T-helper 1 cell (primary cell): ENCODE data around the gene PTPRJ.

Source experiments
- DNase-seq, 5 donors: peaks; one replicate each; pipeline ENCODE4 v3.0.0-alpha.2; 2012 to 2020

The PTPRJ gene

DNA sequence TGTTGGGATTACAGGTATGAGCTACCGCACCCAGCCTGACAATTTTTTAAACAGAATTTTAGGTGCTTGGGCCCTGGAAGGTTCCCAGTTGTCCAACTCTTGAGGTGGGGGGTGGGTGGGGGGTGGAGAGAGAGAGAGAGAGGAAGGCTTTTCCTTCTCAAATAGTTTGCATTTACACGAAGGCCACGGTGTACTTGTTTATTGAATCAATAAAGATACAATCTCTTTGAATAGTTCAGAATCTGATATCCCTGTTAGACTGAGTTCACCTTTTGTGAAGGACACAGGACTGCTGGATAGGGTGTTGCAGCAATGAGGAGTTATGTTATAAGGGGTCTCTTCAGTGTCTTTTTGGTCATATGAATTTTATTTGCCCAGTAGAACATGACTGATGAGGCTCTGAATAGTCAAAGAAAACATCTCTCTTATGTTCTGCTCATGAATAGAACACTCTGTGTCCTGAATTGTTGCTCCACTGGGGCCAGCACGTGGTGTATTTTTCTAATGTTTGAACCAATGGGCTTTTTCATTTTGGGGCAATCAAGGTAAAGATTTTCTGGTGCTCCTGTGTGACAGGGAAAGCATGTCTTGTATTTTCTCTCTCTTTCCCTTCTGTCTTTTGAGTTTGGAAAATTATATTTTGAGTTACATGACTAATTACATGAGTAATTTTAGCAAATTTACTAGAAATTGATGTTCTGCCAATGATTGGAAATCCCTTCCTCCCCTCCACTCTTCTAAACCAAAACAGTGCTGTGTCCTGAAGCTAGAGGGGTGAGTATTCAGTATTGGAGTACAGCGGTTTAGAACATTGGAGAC, 61.7 kb downstream of the PTPRJ start:
- DNase-seq, result no peak

DNA sequence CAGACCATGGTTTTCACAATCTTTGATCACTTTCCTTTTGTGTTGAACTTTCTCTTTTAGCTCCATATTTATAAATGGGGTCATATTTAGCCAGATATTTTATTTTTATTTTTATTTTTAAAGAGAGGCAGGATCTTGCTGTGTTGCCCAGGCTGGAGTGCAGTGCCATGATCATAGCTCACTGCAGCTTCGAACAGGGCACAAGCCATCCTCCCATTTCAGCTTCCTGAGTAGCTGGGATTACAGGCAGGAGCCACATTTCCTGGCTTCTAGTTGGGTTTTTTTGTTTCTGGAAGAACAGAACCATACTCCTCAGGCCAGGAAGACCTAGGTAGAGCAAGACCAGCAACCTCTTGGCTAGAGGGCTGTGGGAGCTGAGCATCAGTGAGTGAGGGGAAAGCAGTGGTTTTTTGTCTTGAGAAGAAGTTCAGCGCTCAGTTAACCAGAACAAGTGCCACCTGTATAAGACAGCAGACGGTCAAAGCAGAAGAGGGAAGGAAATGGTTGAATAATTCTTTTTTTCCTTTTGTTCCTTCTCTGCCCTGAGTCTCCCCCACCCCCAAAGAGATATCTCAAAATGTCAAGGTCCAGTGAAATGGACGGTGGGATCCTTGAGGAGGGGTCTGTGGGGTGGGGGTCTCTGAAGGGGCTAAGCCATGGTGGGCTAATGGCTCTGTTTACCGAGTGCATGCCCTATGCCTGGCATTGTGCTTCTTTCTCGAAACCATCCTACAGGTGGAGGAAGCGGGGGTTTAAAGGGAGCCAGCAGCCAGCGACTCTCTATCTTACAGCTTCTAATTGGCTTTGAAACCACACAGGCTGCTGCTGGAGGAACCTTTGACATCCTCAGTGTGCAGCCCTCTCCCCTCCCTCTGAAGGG, 63.0 kb downstream of the PTPRJ start:
- peak in 1 of 5 donors; percentile 43 for DNase-seq

DNA sequence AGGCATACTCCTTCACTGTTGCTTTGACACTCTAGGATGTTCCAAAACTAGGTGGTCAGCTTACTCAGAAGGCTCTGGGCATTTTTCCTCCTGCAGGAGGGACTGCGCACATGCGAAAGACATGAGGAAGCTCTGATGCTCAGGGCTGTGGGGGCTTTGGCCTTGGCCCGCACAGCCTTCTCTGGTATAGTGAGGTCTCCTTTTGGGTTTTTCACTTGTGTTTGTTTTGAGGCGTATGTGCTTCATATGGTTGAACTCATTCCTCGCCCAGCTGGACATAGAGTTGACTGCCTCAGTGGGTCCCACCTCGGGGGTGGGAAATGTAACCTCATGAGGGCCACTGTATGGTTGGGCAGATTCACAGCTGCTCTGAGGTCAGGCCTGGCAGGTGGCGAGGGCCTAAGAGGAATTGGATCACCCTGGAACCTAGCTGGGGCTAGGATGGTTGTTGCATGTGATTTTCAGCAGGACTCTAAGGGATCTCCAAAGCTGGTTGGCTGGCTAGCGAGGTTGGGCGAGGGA, 63.7 kb downstream of the PTPRJ start:
- no peak for DNase-seq

DNA sequence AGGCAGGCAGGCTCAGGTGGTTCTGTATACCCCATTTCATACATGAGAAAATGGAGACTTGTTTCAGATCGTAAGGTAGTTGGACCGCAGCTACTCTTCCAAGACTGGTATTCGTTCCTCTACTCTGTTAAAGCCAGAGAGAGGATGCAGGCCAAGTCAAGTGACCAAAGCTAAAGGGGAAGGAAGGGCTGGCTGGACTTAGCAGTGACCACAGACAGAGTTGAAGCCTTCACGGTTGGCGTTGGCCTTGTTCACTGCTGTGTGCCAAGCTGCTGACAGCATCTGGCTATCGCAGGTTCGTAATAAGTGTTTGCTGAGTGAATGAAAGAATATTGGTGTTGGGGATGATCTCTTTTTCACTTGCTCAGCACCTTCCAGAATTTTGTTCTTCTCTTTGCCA, 64.2 kb downstream of the PTPRJ start:
- no peak for DNase-seq

DNA sequence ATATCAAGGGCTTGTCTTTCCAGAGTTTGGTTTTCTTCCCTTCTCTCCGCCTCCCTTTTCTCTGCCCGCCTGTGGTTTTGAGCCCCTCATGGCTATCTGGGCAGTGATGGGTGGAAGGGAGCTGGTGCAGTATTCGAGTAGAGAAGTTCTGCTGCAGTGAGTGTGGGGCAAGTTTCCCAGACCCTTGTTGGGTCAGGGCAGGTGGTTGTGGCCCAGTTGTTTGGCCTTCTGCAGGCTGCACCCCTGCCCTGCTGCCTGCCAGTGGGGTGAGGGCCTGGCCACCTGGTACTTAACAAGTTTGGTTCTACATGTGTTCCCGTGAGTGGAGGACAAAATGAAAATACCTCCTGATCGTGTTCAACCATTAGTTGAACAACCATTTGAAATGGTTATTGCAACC, 65.2 kb downstream of the PTPRJ start:
- no peak for DNase-seq

DNA sequence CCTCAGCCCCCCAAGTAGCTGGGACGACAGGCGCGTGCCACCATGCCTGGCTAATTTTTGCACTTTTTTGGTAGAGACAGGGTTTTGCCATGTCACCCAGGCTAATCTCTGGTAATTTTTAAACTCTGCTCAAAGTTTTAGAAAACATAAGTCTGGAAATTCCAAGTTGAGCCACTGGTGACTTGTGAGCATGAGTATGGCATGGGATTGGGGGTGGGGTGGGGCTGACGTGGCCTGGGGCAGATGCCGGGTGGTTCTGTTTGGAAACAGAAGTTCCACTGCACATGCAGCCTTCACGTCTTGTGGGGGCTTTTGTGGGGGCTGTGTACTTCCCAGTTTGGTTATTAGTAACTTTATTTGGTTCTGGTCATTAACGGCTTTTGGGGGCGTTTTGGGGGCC, 67.3 kb downstream of the PTPRJ start:
- no peak for DNase-seq

DNA sequence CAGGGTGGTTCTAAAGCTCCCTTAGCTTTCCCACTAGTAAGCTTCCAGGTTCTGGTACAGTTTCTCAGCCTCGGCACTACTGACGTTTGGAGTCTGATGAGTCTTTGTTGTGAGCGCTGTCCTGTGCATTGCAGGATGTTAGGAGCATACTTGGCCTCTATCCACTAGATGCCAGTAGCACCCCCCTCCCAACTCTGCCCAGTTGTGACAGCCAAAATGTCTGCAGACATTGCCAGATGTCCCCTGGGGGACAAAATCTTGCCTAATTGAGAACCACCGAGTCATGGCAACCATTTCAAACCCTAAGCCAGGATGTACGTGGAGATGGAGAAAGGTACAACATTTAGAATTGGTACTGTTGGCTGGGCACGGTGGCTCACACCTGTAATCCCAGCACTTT, 68.7 kb downstream of the PTPRJ start:
- DNase-seq, result no peak

DNA sequence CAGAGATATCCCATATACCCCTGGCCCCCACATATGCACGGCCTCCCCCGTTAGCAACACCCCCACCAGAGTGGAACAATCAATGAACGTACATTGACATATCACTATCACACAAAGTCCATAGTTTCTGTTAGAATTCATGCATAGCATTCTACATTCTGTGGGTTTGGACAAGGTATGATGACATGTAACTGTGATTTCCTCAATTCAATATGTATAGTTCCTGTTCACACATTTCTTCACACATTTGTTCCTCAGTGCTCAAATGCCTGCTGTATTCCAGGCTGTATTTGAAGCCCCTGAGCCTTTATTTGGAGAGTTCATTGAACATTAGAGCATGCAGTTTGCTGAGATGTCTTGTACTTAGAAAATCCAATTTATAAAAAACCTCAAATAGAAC, 69.9 kb downstream of the PTPRJ start:
- no peak for DNase-seq

DNA sequence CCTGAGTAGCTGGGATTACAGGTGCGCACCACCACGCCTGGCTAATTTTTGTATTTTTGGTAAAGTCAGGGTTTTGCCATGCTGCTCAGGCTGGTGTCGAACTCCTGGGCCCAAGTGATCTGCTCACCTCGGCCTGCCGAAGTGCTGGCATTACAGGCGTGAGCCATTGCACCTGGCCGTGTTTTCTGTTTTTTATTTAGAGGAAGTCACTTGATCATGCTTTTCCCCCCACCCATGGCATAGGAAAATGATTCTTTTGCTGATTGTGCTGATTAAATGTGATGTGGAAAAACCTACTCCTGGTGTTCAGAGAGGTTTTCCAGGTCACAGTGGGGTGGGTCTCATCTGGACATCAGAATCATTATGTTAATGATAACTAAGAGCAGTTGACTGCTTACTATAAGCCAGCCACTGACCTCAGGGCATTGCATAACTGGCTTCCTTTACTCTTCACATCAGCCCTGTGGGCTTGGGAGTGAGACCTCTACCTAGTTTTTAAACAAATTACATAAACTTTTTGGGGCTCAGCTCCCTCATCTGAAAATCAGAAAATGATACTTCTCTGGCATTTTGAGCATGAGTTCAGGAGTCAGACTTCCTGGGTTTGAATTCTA, 71.0 kb downstream of the PTPRJ start:
- no peak for DNase-seq

DNA sequence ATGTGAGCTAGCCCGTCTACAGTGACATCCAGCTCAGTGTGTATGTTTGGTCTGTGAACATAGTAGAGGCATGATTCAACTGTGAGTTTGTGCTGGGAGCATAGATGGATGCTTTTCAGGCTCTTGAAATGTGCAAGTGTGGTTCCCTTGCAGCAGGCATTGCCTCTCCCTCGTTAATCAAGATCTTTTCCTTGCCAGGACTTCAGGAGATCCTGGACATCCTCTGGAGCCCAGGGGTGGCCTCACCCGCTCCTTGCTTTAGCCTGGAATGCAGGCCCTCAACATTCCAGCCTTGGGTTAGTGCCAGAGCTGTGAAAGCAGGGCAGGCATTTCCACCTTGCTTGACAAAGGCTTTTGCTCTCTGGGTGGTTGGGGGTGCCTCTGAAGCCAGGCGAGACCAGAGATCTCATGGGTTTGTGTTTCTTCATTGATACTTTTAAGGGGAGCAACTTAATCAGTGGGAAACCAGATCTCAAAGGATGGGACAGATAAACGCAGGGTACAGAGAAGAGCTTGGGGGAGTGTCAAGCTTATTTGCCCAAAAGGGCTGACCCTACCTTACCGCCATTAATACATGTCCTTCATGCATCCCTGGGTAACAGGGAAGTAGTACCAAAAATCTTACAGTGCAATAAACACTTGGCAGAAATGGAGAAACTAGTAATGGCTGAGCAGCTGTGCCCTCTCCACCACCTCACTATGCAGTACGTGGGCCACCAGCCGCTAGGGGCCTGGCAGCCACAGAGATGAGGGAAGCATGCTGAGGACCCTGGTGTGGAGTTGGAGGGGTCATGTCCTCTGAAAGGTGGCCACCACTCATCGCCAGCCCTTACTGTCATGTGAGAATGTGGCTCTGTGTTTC, 72.1 kb downstream of the PTPRJ start:
- no peak for DNase-seq

DNA sequence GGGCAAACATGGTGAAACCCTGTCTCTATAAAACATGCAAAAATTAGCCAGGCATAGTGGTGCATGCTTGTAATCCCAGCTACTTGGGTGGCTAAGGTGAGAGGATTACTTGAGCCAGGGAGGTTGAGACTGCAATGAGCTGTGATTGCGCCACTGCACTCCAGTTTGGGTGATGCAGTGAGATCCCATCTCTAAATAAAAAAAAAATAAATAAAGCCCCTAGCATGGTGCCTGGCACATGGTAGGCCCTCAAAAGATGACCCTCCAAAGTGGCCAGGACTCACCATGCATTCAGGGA, 74.6 kb downstream of the PTPRJ start:
- no peak for DNase-seq

DNA sequence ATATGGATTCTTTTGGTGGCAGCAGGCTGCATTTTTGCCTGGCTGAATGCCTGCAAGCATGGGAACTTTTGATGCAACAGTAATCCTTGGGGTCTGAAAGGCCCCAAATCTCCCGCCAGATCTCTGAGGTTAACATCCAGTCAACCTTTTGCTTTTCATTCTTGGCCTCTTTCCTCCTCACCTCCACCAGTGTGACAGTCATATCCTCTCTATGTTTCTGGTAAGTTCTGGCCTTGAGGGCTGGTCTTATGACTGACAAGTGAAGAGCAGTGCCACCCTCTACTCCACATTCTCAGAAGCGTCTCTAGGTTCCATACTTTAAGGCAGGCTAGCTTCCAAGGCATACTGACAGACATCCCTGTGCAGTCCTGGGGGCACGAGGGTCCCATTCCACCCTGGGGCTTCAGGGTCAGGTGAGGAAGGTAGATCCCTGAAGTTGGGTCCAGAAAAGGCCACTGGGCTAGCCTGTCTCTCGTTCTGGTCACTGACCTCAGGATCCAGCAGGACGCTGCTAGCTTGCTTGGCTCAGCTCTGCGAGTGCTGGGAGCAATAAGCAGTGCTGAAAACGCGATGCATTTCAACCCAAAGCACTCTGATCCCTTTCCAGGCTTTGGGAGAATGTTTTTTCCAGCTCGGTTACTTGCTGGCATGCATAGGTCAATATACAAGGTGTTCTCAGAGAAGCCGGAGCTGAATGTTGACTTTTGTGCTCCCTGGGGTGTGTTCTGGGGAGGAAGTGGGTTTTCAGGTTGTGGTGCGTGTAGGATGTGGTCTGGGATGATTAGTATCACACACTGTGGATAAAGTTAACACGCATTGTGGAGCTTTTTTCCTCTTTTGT, 75.2 kb downstream of the PTPRJ start:
- DNase-seq, result peak in 4 of 5 donors; percentile 27 to 95 (median 43)

DNA sequence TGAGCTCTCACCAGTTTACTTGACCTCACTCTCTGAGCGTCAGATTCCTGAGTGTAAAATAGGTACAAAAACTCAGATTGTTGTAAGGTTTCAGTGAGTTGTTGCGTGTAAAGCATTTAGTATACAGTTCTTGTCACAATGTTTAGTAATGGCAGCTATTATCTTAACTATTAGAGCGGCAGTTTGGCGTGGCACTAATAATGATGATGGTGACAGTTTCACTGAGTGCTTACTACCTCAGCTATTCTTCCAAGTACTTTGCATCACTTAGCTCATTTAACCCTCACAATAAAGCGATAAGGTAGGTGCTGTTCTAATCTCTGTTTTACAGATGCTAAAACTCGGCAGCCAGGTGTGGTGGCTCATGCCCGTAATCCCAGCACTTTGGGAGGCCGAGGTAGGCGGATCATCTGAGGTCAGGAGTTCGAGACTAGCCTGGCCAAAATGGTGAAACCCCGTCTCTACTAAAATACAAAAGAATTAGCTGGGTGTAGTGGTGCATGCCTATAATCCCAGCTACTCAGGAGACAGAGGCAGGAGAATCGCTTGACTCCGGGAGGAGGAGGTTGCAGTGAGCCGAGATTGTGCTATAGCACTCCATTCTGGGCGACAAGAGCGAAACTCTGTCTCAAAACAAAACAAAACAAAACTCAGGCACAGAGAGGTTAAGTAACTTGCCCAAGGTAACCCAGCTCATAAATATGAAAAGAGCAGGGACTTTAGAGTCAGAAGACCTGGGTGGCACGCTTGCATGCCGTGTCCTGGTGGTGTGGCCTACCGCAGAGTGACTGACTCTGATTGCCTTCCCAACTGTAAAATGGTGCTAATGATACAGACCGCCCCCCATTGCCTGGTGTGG, 76.2 kb downstream of the PTPRJ start:
- DNase-seq, result no peak

DNA sequence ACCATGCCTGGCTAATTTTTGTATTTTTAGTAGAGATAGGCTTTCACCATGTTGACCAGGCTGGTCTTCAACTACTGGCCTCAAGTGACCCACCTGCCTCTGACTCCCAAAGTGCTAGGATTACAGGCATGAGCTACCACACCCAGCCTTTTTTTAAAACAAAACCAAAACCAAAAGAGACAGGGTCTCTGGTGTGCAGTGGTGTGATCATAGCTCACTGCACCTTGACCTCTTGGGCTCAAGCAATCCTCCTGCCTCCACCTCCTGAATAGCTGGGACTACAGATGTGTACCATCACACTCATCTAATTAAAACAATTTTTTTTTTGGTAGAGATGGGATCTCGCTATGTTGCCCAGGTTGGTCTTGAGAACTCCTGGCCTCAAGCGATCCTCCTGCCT, 77.7 kb downstream of the PTPRJ start:
- peak in 1 of 5 donors; percentile 52 for DNase-seq

DNA sequence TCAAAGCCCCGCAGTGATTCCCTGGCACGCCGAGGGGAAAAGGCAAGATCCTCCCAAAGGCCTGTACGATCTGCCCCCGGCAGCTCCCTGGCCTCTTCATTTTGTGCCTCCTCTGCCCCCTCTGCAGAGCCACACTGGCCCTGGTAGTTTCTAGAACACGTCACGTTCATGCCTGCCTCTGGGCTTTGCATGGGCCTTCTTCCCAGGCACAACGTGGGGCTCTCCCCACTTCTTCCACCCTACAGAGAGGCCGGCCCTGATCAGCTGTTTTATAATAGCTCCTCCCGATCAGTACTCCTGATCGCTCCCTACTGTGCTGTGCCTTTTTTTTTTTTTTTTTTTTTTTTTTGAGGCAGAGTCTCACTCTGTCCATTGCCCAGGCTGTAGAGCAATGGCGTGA, 78.4 kb downstream of the PTPRJ start:
- DNase-seq, result no peak

DNA sequence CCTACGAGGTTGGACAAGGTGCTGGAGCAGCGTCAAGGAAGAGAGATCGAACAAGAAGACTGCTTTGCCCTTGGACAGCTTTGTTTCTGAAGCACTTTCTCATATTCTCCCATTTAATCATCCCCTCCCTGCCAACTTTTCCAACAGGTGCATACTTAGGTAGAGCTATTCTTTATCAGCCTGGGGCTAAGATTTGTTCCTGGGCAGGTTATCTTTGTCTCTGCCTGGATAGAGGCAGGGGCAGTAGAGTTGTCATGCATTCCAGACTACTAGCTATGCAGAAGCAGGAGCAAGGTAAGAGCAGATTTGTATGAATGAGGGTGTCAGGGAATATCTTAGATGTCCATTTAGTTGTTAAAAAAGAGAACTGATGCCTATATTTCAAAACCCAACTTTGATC, 82.3 kb downstream of the PTPRJ start:
- no peak for DNase-seq

DNA sequence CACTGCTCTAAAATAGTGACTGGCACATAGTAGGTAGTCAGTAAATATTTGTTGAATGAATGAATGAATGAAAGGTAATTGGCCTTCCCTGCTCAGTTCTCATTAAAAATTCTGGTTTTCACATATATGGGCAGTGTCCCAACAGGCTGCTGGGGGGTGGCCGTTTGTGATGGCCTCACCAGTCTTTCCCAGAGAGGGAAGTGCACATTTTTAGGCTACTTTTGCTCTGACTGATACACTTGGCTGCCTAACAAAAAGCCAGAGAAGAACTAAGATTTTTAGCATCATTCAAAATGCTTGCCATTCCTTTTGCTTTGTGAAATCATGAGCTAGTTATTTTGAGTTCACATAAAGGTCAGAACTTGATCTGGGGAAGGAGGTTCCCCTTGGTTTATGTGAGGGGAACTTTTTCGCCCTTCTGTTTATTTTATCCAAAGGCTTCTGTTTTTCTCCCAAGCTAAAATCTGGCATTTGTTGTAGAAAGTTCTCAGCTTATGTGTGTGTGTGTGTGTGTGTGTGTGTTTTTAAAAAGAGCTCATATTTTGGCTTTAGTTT, 83.1 kb downstream of the PTPRJ start:
- DNase-seq, result no peak

DNA sequence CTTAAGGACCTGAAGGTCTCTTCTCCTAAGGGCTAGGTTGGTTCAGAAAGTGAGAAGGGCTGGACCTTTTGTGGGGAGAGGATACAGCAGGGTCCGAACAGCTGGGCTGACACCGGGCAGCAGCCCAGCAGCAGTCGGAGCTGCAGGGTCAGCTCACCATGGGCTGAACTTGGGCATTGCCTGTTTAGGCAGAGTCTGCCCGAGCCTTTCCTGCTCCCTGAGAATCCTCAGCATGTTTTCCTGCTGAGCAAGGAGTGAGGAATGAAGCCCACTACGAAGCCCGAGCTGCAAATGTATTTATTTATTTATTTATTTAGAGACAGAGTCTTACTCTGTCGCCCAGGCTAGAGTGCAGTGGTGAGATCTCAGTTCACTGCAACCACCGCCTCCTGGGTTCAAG, 83.9 kb downstream of the PTPRJ start:
- DNase-seq, result no peak

DNA sequence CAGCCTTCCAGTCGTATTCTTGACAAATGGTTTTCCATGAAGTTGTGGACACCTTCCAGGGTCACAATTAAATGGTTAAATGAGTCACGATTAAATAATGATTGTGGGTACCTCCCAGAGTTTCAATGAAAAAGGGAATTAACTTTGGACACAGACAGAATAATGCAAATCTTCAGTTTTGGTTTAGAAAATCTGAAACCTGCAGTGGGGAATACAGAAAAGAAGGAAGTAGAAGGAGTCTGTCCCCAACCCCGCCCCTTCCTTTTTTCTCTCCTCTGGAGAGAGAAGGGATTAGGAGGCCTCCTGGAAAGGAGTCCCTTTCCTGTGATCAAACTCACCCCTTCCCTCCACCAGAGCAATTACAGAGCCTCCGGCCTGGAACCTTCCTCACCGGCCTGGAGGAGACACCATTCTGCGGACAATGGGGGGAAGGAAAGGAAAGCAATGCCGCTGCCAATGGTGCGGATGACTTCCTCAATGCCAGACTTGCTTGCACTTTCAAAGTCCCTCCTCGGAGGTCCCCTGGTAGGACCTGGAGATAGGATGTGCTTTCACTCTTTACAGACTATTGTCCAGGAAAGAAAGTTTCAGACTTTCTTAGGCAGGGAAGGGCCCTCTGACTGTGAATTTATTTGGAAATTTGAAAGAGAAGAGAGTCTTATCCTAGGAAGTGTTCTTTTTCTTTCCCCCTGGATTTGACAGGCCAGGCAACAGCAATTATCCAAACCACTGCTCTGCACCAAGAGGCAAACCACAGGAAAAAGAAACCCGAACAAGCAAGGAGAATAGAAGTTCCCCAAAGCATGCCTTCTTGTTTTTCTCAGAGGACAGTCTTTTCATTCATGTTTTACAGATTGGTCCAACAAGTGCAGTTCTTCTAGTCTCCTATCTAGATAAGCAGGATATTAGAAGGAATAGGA, 86.8 kb downstream of the PTPRJ start:
- no peak for DNase-seq
